Activated CD4-positive, CD25-positive, alpha-beta regulatory T cell treated with anti-CD3 and anti-CD28 coated beads, Interleukin-2, amount 50 U/mL, for 16 hours (primary cell): ENCODE measurements around the gene EDEM1.
"Not testable (repeated sequence)": the region's sequence is repeated elsewhere in the genome, so short reads cannot be mapped to it uniquely, and the experiment has no call there.

Experiments
- DNase-seq: peaks from one replicate; pipeline ENCODE4 v3.0.0-alpha.2; 2020; ENCODE audit warnings: low read depth, low spot score

The EDEM1 gene

DNA sequence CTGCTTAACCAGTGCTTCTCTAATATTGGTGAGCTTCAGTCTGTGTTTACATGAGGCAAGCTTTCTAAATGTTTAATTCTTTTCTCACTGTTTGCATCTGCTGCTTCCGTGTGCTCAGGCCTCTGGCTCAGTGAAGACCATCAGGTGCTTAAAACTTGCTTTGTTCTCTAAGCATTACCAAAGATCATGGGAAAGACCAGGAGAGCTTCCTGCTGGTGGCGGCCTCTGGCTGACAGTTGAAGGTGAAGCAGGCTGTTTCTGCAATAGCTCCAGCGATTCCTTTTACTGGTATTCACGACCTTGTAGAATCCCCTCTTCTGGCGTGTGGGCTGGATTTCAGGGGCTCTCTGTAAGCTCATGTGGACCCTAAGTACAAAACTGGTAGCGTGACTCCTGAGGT is 45.1 kb downstream of the EDEM1 start:
- no peak for DNase-seq

DNA sequence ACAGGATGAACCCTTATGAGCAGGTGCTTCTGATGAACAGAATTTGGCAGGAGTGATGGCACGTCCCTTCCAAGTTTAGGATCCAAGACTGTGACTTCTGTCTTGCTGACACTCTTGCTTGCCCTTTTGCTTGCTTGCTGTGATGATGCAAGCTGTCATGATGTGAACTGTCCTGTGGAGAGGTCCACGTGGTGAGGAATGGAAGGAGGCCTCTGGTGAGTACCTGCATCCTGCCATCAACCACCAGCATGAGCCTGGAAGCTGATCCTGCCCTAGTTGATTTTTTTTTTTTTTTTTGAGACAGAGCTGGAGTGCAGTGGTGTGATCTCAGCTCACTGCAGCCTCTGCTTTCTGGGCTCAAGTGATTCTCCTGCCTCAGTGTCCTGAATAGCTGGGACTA is 45.5 kb downstream of the EDEM1 start:
- no peak for DNase-seq

DNA sequence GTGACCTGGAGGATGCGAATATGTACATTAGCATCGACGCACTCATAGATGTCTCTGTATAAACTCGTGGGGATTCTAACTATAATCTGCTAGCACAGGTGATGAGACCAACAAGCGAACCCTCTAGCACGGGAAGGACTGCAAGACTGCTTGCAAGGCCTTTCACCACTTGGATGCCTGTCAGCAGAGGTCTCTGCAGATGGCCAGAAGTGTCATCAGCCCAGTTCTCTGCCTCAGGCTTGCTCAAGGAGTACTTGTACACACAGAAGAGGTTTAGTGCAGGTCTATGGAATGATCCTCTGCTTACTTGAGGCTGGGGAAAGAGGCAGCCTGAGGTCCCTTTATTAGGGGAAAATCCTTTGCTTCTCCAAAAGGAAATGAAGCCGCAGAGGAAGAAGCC is 48.1 kb downstream of the EDEM1 start:
- no peak for DNase-seq

DNA sequence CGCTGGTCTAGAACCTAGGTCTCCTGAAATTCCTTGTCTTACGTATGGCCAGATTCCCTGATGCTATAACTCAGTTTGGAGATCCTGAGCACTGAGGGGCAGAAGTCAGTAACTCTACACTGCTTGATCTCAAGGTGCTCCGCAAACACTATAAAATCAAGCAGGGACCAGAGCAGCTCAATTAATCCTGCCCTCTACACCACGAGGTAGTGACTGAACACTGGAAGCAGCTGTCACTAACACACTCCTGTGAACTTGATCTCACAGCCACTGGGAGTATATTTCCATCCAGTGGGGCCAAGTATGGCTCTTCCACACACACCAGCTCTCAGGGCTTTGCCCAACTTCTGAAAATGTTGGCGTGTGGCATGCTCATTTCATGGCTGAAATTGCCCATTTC is 51.0 kb downstream of the EDEM1 start:
- no peak for DNase-seq

DNA sequence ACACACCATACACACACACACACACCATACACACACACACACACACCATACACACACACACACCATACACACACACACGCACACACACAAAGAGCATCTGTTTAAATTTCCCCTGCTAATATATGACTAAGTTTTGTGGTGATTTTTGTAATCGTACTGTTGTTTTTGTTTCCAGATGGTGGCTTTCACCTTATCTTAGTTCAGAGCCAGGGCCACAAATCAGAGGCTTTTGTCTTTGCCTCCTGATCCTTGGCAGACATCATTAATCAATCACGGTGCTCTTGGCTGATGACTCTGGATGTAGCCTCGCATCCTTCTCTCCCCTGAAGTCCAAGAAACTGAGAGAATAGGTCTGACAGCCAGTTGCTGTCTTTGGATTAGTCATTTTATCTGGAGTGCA is 52.1 kb downstream of the EDEM1 start:
- DNase-seq: no peak

DNA sequence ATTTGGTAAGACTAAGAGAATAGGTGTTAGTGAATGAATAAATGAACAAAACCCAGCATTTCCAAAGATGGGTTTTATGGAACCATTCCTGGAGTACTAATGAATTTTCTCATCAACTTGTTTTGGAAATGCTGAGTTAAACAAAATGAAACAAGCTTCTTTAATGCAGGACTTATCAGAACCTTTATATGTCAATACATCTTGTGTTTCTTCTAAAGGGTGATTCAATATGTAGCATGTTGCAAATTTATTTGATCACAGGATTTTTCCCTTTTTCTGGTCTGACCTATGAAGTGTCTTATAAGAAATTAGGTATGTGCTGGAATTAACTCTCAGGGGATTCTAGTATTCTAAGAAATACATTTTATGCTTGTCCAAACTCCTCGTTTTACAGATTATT is 53.2 kb downstream of the EDEM1 start:
- no peak for DNase-seq

DNA sequence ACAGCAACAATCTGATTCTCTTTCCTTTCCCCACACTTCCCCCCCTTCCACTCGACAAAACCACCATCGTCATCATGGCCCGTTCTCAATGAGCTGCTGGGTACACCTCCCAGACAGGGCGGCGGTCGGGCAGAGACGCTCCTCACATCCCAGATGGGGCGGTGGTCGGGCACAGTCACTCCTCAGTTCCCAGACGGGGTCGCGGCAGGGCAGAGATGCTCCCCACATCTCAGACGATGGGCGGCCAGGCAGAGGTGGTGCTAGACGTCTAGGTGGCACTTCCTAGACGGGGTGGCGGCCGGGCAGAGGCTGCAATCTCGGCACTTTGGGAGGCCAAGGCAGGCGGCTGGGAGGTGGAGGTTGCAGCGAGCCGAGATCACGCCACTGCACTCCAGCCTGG is 55.3 kb downstream of the EDEM1 start:
- DNase-seq: not testable (repeated sequence)

DNA sequence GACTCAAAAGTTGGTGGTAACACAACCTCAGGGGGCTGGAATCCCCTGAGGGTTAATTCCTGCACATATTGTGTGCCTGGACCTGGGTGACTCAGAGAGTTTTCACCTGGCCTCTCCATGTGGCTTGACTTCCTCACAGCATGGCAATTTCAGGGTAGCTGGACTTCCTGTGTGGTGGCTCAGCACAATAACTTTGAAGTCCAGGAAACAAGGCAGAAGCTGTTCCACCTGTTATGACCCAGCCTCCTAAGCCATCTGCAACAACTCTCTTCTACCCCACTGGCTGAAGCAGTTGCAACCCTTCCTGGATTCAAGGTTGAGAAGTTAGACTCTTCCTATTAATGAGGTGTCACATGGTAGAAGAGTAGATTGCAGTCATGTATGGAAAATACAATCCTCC is 58.4 kb downstream of the EDEM1 start:
- no peak for DNase-seq

DNA sequence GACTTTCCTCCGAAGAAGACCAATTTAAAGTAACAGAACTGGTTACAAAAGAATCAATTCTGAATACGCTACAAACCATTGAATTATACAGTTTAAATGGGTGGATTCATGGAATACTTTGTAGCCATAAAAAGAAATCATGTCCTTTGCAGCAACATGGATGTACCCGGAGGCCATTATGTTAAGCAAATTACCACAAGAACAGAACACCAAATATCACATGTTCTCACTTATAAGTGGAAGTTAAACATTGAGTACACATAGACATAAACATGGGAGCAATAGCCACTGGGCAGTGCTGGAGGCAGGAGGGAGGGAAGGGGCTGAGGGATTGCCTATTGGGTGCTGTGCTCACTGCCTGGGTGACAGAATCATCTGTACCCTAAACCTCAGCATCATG is 61.3 kb downstream of the EDEM1 start:
- no peak for DNase-seq

DNA sequence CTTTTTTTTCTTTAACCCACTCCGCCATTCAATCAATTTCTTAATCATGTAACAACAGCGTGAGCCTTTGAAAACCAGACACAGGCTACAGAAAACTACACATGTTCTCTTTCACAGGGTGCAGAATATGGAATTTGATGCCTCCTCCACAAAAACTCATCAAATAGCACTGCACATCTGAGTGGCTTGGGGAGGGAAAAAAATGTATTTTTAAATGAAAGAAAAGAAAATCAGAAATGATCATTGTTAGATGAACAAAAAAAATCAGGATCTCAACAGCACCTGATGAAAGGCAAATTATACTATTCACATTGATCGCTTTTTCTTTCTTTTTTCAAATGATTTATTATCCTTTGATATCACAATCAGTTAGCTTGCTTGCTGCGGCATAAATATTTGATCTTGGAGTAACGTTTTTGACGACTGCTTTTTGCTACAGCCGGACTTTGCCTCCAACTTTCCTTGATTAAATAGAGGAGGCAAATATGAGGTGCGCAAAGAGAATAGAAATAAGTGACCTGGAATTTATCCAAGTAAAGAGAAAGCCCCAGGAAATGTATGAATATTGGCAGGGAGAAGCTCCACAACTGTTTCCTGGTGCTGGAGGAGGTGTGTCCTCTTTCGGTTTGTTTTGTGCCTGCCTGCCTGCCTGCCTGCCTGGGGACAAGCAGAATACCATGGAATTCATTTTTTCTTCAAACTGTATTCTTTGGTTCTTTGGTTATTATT is 63.1 kb downstream of the EDEM1 start:
- no peak for DNase-seq

DNA sequence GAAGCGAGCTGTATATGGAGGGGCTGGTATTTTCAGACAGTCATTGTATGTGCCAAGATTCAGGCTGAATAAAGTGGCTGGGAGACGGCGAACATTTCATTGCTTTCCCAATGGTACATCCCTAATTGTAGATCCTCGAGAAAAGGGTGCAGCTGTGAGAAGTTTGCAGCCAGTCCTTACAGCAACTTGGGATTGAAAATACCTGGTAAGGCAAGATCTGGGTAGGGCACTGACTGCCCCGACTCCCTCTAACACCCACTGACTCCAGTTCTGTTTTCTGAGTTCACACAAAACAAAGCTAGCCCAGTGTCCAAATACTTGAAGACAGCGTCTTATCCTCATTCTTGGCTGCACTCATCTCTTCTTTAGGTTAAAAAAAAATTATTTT is 63.7 kb downstream of the EDEM1 start:
- no peak for DNase-seq

DNA sequence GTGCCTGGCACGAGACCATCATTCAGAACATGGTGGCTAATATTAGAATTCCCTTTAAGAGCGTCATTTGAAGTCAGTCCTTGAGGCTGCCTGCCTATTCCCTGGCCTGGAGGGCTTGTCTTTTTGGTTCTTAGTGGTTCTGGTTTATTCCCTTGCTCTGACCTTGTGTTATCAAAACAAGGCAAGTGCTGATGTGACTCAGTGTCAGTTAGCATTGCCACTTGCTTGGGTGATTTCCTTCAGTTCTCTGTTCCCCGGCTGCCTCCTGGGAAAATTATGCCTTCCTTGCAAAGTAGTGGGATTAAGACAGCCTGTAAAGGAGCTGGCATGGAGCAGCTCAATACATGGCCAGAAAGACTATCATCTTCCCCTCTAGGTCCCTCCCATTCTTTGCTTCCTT is 64.6 kb downstream of the EDEM1 start:
- DNase-seq: no peak

DNA sequence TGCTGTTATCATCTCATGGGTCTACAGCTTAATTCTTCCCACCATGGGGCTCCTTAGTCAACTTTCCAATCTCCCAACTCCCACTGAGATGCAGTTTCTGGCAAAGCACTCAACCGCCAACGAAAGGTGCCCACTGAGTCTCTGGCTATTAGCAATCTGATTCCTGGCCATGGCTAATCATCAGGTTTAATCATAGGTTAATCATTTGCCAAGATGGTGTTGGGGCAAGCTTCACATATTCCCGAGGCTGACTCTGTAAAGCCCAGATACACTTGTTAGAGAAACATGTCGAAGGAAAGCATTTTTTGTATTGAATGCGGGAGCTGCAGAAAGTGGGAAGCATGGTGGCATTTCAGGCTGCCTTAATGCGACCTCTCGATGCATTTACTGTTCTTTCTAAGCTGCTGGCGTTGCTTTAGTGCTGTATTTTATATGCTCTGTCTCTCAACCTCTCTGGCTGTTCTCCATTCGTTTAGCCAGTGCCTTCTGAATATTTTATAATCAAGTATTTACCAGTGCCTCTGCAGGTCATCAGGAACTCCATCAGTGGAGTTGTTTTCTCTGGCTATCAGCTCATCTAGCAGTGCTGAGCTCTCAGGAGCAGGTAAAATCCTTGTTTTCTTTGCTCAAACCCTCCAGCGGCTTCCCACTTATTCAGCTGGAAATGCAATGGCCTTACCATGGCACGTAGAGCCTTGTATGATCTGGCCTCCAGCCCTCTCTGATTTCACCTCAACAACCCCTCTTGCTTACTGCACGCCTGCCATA is 67.0 kb downstream of the EDEM1 start:
- DNase-seq: no peak

DNA sequence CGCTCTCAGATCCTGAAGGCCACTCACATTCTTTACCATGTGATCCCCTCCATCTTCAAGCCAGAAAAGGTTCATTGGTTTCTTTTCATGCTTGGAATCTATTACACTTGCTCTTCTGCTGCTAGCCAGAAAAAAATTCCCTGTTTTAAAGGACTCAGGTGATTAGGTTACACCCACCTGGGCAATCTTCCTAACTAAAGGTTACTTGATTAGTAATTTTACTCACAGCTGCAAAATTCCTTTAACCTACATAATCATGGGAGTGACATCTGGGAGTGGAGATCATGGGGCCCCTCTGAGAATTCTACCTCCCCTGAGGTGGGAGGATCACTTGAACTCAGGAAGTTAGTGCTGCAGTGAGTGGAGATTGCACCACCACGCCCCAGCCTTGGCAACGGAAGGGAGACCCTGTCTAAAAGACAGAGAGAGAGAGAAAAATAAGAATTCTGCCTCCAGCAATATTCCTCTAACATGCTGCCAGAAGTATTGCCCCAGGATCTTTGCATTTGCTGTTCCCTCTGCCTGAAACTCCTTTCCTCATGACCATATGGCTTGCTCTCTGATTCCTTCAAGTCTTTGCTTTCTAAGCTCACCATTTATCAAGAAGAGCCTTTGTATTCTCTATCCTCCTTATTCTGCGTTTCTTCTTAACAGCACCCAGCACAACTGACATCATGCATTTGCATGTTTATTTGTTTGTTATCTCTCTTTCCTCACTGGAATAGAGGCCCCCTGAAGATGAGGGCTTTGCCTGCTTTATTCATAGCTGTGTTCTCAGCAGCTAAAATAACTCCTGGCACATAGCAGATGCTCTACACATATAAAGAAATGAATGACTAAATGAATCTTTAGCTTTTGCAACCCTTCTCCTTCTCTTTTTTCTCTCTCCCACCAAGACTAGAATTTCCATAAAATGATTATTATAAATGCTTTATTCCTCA is 68.2 kb downstream of the EDEM1 start:
- DNase-seq: no peak

DNA sequence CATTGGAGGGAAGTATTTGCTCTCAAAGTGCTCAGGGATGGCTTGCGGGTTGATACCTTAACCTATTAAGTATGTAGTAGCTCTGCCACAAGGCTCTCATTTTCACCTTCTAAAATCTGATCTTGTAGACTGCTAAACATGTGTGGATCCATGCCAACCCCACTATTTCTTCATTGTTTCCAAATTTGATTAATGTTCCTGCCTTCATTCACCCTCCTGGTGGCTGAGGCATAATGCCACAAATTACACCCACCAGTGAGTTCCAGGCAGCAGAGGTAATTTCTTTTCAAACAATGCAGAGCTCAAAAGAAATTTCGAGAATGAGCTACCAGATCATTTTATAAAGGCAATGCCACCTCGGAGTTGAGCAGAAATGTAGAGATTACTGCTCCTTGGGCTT is 71.0 kb downstream of the EDEM1 start:
- no peak for DNase-seq

DNA sequence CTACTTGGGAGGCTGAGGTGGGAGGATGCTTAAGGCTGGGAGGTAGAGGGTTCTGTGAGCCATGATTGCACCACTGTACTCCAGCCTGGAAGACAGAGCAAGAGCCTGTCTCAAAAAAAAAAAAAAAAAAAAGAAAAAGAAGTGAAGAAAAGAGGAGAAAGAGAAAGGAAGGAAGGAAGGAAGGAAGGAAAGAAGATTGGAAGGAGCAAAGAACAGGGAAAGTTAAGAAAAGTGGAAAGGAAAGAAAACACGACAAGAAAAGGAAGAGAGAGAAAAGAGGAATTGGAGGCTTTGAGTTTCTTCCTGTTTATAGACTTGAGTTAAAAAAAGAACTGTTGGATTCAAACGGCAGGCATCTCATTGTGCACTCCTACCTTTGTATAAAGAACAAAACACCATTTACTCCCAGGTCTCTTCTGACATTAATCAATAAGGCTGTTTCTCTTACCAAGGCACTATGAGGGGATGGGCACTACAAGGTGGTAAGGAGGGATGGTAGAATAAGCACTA is 73.5 kb downstream of the EDEM1 start:
- DNase-seq: no peak

DNA sequence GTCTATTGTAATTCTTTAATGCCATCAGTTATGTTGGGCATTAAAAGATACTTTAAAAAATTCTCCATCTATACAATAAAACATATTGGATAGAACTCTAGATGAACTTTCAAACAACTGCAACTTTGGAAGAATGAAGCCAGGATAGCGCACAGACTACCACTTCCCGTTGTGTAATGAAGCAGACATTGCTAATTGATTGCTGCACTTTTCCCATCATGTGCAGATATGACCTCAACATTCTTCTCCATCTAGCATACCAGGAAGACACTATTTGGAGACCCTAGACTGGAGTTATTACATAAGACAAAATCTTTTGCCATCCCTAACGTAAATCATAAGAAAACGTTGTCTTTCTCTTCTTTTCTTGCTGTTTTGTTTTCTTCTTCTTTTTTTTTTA is 75.0 kb downstream of the EDEM1 start:
- DNase-seq: no peak

DNA sequence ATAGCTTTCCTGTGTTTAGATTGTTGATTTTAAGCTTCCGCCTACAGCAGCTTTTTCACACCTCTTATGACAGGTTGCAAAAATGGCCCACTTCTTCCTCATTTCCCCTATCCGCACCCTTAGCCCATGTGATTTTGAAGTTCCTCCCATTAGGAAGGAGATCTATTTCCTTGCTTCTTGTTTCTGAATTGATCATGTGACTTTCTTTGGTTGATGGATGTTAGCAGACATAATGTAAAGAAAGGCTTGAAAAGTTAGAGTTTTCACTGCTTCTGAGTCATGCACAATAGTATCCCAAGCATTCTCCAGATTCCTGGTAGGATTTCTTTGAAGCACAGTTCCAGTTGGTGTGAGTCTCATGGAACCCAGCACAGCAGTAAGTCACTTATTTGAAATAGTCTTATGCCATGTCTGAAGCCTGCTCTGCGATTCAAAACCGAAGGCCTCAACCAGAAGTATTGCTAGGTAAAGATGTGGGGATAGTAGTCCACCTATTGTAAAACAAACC is 76.6 kb downstream of the EDEM1 start:
- no peak for DNase-seq

DNA sequence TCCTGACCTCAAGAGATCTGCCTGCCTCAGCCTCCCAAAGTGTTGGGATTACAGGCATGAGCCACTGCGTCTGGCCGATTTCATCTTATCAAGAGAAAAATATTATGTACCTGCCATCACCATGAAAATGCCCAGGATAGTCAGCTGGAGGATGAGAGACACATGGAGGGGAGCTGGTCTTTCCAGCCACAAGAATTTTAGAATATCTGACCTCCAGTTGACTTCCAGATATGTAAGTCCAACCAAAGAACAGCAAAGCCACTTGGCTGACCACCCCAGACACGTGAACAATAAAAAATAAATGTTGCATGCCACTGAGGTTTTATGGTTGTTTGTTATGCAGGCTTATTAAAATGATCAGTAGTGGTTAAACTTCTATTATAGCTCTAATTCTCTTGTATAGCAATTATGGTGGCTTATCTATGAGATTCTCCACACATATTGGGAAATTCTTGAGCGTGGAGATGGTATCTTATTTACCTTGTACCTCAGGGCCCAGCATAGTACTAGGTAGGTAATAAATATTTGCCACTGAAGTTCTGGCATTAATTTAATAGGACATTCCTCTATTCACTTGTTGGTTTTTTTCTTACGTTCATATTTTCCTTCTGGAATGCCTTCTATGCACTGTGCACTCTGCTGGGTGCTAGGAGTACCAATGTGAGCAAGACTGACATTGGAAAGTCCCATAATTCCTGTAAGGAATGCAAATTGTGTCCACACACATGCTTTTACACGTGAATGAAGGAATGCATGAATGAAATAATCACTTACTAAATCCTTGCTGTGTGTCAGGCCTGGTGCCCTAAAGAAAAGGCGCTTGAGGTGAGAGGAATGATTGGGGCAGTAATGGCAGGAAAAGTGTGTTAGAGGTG is 77.6 kb downstream of the EDEM1 start:
- no peak for DNase-seq

DNA sequence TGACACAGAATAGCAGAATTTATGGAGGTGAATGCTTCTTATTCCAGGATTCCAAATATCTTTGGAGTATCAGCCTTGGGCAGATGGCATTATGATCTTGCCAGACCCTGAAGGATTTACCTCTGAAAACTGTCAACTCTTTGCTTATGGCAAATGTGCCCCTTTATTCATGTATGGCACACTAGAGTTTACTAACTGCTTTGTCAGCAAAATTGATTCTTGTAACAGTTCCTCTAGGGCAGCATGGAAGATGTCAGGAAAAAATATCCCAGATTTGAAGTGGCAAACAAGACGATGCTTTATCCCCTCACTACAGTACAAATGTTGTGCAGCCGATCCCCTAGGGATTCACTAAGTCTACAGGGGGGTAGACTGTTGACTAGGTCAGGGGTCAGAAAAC is 79.7 kb downstream of the EDEM1 start:
- no peak for DNase-seq

DNA sequence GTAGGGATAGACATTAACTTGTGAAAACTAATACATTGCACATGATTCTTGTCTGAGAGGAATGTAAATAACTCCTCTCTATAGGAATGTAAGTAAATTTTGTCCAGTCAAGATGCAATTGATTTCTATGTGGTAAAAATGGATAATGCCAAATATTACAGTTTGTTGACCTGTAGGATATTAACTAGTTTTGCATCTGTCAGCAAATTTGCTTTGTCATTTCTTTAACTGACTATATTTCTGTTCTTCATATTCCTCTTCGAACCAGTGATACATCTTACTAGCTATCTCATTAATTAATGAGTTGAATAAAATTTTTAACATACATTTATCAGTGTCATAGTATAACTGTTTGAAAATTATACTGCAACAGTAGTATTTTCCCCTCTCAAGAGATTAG is 80.4 kb downstream of the EDEM1 start:
- DNase-seq: no peak
